Measurements from ENCODE around the gene SLC8A1.

SLC8A1 gene

GRCh38 chr2:40380041-40380440, 71.8 kb downstream of the SLC8A1 start:
- no peak for DNase-seq

GRCh38 chr2:40374543-40375240, 77.2 kb downstream of the SLC8A1 start:
- DNase-seq, result no peak

- DNase-seq, result no peak
Observed at GRCh38 chr2:40373111-40373510, 78.8 kb downstream of the SLC8A1 start.

- no peak for DNase-seq
Observed at GRCh38 chr2:40372283-40372985, 79.5 kb downstream of the SLC8A1 start.

- DNase-seq, result no peak
Observed at GRCh38 chr2:40371525-40372282, 80.2 kb downstream of the SLC8A1 start.

- no peak for DNase-seq
Observed at GRCh38 chr2:40370007-40370395, 81.9 kb downstream of the SLC8A1 start.

GRCh38 chr2:40369267-40370006, 82.5 kb downstream of the SLC8A1 start:
- DNase-seq, result no peak

- DNase-seq, result no peak
Observed at GRCh38 chr2:40367652-40368051, 84.2 kb downstream of the SLC8A1 start.

GRCh38 chr2:40367032-40367431, 84.9 kb downstream of the SLC8A1 start:
- no peak for DNase-seq

GRCh38 chr2:40364151-40364874, 87.6 kb downstream of the SLC8A1 start:
- no peak for DNase-seq

- no peak for DNase-seq
Observed at GRCh38 chr2:40363631-40364030, 88.3 kb downstream of the SLC8A1 start.

GRCh38 chr2:40363231-40363630, 88.7 kb downstream of the SLC8A1 start:
- no peak for DNase-seq

- no peak for DNase-seq
Observed at GRCh38 chr2:40361478-40361877, 90.4 kb downstream of the SLC8A1 start.

- DNase-seq, result no peak
Observed at GRCh38 chr2:40360652-40361051, 91.2 kb downstream of the SLC8A1 start.

- no peak for DNase-seq
Observed at GRCh38 chr2:40359811-40360210, 92.1 kb downstream of the SLC8A1 start.

- DNase-seq, result no peak
Observed at GRCh38 chr2:40358783-40359182, 93.1 kb downstream of the SLC8A1 start.

- no peak for DNase-seq
Observed at GRCh38 chr2:40357667-40358066, 94.2 kb downstream of the SLC8A1 start.

- DNase-seq, result no peak
Observed at GRCh38 chr2:40355451-40355850, 96.4 kb downstream of the SLC8A1 start.

- no peak for DNase-seq
Observed at GRCh38 chr2:40353231-40353630, 98.7 kb downstream of the SLC8A1 start.

- DNase-seq, result no peak
Observed at GRCh38 chr2:40352703-40353099, 99.2 kb downstream of the SLC8A1 start.

GRCh38 chr2:40352041-40352702, 99.7 kb downstream of the SLC8A1 start:
- no peak for DNase-seq

GRCh38 chr2:40348665-40349064, 103.2 kb downstream of the SLC8A1 start:
- DNase-seq, result no peak
